GM06990 (cell line): ENCODE measurements around the gene SOCS7.

Source experiments
- DNase-seq: peaks from one replicate; pipeline ENCODE4 v3.0.0-alpha.2; 2011; ENCODE audit not compliant: insufficient read length; ENCODE audit errors: extremely low read depth
- H3K27me3 ChIP-seq: replicated peaks from 2 replicates; pipeline ENCODE4 v1.6.0; 2011; ENCODE audit warnings: low read length; ENCODE audit not compliant: control insufficient read depth, insufficient read depth
- H3K36me3 ChIP-seq: 2 replicates; pipeline ENCODE4 v1.5.1; 2011; ENCODE audit warnings: low read length; ENCODE audit not compliant: control insufficient read depth, insufficient read depth
- H3K4me3 ChIP-seq: replicated peaks from 2 replicates; pipeline ENCODE4 v1.5.1; 2011; ENCODE audit warnings: low read depth, mild to moderate bottlenecking, control low read depth, low read length
- TF ChIP-seq, protein P1 (sequence below): IDR thresholded peaks from 2 replicates; pipeline ENCODE4 v1.5.1; 2011; ENCODE audit warnings: low read length, control low read depth, mild to moderate bottlenecking, inconsistent platforms; ENCODE audit not compliant: insufficient read depth, poor library complexity, severe bottlenecking

The SOCS7 gene

DNA sequence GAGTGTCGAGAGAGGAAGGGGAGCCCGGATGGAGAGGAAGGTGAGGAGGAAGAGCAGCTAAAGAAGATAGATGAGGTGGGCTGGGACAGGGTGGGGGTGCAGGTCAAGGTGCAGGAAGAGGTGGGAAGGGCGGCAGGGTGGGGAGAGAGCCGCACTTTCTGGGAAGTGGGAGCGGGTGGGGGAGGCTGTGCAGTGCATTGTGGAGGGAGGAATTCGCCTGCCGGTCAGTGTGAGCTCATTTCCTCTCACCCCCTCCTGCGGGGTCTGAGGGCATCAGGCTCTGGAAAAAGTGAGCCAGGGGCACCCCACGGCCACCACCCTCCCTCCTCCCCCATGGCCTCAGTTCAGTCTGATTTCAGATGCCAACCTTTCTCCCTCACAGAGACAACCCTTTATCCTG lies 74.1 kb downstream of the SOCS7 start:
- TF ChIP-seq, protein P1, sequence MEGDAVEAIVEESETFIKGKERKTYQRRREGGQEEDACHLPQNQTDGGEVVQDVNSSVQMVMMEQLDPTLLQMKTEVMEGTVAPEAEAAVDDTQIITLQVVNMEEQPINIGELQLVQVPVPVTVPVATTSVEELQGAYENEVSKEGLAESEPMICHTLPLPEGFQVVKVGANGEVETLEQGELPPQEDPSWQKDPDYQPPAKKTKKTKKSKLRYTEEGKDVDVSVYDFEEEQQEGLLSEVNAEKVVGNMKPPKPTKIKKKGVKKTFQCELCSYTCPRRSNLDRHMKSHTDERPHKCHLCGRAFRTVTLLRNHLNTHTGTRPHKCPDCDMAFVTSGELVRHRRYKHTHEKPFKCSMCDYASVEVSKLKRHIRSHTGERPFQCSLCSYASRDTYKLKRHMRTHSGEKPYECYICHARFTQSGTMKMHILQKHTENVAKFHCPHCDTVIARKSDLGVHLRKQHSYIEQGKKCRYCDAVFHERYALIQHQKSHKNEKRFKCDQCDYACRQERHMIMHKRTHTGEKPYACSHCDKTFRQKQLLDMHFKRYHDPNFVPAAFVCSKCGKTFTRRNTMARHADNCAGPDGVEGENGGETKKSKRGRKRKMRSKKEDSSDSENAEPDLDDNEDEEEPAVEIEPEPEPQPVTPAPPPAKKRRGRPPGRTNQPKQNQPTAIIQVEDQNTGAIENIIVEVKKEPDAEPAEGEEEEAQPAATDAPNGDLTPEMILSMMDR: no peak
- Histone ChIP-seq H3K27me3 (peaks cover 2% of the 10 kb centered on the region; the same call in 1 of the 2 replicates), H3K36me3 (no peaks in the 10 kb centered on the region), H3K4me3 (no peak overlapping the region)
- no peak for DNase-seq

DNA sequence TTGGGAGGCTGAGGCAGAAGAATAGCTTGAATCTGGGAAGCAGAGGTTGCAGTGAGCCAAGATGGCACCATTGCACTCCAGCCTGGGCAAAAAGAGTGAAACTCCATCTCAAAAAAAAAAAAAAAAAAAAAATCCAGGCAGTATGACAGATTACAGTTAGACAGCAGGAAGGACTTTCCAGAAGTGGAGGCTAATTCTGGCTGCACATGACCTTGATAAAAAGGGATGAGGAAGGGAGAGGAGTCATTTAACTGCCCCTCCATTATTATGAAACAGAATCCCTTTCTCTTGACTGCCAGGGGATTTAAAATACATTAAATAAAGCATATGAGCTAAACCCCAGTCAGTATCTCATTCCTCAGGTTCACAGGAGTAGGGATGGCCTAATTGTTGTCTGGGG lies 74.8 kb downstream of the SOCS7 start:
- DNase-seq: no peak
- Histone ChIP-seq H3K4me3 (no peak overlapping the region), H3K27me3 (peaks cover 2% of the 10 kb centered on the region; the same call in 1 of the 2 replicates), H3K36me3 (no peaks in the 10 kb centered on the region)
- TF ChIP-seq, protein P1: no peak

DNA sequence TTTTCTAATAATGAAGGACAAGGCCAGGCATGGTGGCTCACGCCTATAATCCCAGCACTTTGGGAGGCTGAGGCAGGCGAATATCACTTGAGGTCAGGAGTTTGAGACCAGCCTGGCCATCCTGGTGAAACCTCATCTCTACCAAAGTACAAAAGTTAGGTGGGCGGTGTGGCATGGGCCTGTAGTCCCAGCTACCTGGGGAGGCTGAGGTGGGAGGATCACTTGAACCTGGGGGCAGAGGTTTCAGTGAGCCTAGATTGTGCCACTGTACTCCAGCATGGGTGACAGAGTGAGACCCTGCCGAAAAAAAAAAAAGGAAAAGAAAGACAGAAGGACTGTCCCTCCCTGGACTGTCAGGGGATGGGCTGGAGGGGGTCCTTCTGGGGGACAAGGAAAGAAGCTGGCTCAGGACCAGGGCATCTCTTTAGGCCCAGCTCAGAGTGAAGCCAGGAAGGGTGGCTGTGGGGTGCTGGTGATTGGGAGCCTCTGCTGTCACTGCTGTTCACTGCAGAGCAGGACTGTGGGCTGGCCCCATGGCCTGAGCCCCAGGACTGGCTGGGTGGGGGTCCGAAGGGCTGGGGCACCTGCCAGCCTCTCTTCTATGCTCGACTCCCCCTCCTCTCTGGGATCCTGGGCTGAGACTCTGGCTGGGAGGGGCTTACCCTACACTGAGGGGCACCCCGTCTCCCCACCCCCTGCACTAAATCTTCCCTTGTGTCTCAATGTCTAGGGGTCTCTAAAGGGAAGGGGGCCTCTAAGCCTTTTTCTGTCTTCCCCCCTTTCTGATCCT lies 75.7 kb downstream of the SOCS7 start:
- TF ChIP-seq, protein P1: no peak
- Histone ChIP-seq H3K4me3 (peak overlapping the region; percentile 69), H3K27me3 (no peaks in the 10 kb centered on the region), H3K36me3 (no peaks in the 10 kb centered on the region)
- no peak for DNase-seq

DNA sequence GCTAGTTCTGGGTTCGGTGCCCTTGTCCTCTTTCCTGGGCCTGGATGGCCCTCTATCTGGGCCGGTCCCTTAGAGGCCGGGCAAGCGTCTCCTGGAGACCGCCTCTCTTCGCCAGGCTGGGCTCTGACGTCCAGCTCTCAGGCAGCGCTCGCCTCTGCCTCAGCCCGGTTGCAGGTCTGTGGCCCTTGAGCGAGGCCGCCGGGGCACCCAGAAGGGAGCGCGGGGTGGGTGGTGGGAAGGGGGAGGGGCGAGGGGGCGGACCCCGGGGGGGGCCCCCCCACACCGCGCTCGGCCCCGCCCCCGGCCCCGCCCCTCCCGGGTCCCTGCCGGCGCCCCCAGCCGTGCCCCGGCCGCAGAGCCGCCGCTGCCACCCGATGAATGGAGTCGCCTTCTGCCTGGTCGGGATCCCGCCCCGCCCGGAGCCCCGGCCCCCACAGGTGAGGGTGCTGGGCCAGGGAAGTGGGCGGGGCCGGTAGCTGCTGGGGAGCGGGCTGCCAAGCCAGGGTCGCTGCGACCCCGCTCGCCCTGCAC lies 76.5 kb downstream of the SOCS7 start, which contains the start of gene ARHGAP23:
ARHGAP23 (plus strand) TSS at position 353 of the 531 bp plus-strand sequence; CDS start at position 375, 22 bp downstream.
- TF ChIP-seq, protein P1: no peak
- peak within 1 kb of the TSS; percentile 69 for H3K4me3 ChIP-seq
- no peaks in the 10 kb centered on the region for H3K27me3 ChIP-seq
- DNase-seq: no peak
- no peaks in the 10 kb centered on the region for H3K36me3 ChIP-seq

DNA sequence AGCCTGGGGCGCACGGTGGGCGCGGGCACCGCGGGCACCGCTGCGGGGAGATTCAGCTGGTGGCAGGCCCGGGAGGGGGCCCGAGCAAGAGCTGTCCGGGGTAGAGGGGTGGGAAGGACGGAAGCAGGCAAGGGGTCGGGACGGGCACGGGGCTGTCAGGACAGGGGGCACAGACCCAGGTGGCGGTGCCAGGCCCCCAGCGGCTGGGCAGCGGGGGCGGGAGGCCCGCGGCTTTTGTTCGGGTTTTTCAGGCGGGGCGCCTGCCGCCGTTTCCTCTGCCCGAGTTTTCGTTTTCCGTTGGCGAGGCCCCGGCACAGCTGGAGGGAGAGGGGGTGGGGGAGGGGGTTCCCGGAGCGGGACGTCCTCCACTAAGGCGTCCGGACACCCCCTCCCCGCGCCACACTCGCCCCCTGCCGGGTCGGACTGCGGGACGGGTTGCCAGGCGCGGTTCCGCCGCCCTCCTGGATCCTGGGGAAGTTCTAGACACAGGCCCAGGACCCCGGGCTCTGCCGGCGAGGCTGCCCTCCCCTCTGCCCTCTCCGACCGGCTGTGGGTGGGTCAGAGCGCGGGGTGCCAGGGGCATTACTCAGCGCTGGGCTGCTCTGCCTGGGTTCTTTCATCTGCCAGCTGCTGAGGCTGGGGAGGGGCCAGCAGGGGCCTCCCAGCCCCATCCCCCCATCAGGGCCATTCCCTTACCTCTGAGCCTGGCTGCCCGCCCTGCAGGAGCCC lies 77.2 kb downstream of the SOCS7 start:
- TF ChIP-seq, protein P1: no peak
- no peaks in the 10 kb centered on the region for H3K36me3 ChIP-seq
- peak; percentile 34 for DNase-seq
- no peaks in the 10 kb centered on the region for H3K27me3 ChIP-seq
- H3K4me3 ChIP-seq: peak overlapping the region; percentile 69
